Urothelium cell line (cell line): Measurements from ENCODE around the gene HOXD13.
A peak's percentile ranks its signal among the peaks of the same experiment; 100 is the strongest.

Experiments used
- DNase-seq: peaks from one replicate; pipeline ENCODE4 v3.0.0; 2011; ENCODE audit warnings: low spot score, mixed read lengths
- FAIRE-seq: peaks from 2 replicates; lab custom pipeline; 2011; peaks lifted over from hg19 to GRCh38; lab: Jason Lieb, UNC

The HOXD13 gene

DNA sequence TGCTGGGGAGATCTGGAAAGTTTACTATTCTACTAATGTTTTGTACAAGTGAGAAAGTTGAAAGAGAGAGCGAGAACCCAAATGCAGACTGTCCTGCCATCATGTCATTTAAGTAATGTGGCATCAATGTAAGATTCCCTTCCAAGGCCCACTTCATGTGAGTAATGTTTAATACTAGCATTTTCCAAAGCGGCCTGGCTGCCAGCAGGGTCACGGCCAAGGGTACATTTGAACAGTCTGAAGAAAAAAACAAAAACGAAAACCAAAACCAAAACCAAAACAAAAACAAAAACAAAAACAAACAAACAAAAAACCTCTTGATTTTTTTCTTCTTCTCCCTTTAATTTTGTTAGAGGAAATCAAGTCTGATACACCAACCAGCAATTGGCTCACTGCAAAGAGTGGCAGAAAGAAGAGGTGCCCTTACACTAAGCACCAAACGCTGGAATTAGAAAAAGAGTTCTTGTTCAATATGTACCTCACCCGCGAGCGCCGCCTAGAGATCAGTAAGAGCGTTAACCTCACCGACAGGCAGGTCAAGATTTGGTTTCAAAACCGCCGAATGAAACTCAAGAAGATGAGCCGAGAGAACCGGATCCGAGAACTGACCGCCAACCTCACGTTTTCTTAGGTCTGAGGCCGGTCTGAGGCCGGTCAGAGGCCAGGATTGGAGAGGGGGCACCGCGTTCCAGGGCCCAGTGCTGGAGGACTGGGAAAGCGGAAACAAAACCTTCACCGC is 26.2 kb downstream of the HOXD13 start:
- DNase-seq = peak; percentile 65

DNA sequence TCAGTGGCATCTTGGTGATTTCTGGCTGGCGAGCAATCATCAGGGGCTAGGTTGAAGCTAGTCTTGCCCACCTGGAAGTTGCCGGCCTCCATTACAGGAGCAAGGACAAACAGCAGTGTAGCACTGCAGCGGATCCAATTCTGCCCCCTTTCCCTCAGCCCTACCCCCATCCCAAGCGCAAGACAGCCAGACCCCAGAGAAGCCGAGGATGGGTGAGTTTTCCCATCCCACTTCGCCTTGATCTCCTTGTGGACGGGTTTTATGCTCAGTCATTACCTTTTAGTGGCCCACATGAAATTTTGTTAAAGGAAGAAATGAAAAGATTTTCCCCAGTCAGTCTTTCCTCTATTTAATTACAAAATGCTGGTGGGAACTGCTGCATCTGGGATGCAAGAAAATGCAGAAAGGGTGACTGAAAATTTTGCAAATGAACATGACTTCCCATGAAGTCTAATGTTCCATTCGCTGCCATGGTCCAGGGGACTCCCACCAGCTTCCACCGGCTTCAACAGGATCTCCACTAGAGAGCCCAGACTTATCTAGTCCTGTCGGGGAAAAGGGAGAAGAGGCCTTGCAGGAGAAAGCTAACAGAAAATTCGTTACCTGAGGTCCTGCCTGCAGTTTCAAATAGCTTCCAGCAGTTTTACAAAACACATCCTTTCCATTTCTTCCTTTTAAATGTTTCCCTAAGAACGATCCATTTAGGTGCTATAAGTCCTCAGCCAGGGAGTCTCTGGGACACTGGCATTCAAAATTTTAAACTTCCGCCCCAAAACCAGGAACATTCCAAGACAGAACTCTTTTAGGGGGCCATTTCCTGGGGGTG is 28.1 kb downstream of the HOXD13 start:
- no peak for FAIRE-seq
- DNase-seq = no peak

More for the DNA sequence above, 26.2 kb downstream of the HOXD13 start:
- no peak for FAIRE-seq

DNA sequence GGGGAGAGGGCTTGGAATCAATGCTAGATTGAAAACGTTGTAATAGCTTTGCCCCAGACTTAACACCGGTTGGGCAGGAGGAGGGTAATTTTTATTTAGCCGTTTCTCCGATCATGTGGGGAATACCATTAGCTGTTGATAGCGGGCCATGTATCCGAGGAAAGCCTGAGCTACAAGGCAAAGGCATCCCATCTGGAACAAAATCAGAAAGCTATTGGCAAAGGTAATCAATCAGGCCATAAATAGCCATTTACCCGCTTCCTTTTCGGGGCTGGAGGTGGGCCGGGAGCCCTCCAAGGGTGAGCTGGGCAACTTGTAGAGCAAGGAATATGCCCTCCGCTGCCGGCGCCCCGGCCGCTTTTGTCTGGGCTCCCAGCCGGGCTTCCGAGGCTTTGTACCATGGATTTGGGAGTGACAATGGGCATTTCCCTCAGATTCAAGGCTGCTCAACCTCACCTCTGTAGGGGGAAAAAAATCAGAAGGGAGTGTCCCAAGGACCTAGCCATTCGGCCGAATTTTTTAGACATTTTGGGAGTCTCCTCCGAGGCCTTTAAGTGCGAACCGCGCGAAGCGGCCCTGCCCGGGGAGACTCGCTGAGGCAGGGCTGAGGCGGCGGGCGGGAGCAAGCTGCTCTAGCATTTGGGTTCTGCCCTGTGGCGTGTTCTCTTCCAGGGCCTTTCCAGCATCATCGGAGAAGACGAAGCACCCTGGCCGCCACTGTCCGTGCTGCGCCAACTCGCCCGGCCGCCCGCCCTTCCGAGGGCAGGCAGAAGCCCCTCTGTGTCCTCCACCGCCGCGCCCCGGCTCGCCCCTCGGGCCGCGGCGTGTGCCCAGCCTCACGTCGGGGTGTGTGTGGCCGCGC is 28.9 kb downstream of the HOXD13 start:
- DNase-seq = no peak
- FAIRE-seq = no peak

DNA sequence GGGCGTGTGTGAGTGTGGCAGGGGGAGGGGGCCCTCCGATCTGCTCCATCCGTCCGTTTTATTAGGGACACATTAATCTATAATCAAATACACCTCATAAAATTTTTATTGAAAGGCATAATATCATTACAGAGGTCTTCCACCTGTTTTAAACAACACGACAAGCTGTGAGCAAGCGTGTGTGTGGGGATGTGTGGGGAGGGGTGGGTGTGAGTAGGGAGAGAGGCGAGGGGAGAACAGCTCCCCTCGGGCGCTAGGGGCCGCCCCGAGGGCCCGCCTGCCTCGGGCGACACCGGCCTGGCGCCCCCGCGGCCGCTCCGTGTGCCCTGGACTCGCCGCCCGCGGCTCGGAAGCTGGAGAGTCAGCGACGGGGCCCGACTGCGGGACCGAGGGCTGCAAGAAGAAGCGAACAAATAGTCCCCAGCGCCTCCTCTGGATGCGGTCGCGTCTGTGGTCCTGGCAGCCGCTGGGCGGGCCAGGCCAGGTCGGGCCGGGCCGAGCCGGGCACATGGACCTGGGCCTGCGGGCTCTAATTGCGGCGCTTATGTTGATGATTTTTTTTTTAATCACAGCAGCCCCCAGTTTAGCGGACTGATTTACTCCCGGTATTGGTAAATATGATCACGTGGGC is 29.6 kb downstream of the HOXD13 start:
- no peak for FAIRE-seq
- DNase-seq = peak; percentile 48

DNA sequence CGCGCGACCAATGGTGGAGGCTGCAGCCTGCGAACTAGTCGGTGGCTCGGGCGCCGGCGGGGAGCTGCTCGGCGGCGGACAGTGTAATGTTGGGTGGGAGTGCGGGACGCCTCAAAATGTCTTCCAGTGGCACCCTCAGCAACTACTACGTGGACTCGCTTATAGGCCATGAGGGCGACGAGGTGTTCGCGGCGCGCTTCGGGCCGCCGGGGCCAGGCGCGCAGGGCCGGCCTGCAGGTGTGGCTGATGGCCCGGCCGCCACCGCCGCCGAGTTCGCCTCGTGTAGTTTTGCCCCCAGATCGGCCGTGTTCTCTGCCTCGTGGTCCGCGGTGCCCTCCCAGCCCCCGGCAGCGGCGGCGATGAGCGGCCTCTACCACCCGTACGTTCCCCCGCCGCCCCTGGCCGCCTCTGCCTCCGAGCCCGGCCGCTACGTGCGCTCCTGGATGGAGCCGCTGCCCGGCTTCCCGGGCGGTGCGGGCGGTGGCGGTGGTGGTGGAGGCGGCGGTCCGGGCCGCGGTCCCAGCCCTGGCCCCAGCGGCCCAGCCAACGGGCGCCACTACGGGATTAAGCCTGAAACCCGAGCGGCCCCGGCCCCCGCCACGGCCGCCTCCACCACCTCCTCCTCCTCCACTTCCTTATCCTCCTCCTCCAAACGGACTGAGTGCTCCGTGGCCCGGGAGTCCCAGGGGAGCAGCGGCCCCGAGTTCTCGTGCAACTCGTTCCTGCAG is 30.3 kb downstream of the HOXD13 start, which contains the start of gene HOXD9:
HOXD9 (plus strand) TSS at position 37 of the 728 bp plus-strand sequence; CDS start at position 87, 50 bp downstream.
- FAIRE-seq (no peak), DNase-seq (peak; percentile 68)

DNA sequence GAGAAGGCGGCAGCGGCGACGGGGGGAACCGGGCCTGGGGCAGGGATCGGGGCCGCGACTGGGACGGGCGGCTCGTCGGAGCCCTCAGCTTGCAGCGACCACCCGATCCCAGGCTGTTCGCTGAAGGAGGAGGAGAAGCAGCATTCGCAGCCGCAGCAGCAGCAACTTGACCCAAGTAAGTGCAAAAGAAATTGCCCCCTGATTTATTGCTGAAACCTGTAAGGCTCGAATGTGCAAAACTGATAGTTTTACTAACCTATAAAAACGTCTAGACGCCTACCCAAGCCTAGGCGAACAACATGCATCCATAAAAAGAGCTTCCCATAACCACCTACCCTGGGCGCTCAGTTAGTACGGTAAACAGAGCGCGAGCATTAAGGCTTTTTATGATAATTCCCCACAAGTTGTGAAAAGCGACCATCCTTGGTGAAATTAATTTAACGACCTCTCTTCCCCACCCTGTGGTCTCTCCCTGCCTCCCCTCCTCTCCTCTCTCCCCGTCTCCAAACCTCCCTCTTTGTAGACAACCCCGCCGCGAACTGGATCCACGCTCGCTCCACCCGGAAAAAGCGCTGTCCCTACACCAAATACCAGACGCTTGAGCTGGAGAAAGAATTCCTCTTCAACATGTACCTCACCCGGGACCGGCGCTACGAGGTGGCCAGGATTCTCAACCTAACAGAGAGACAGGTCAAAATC is 31.0 kb downstream of the HOXD13 start:
- no peak for DNase-seq
- FAIRE-seq = no peak

DNA sequence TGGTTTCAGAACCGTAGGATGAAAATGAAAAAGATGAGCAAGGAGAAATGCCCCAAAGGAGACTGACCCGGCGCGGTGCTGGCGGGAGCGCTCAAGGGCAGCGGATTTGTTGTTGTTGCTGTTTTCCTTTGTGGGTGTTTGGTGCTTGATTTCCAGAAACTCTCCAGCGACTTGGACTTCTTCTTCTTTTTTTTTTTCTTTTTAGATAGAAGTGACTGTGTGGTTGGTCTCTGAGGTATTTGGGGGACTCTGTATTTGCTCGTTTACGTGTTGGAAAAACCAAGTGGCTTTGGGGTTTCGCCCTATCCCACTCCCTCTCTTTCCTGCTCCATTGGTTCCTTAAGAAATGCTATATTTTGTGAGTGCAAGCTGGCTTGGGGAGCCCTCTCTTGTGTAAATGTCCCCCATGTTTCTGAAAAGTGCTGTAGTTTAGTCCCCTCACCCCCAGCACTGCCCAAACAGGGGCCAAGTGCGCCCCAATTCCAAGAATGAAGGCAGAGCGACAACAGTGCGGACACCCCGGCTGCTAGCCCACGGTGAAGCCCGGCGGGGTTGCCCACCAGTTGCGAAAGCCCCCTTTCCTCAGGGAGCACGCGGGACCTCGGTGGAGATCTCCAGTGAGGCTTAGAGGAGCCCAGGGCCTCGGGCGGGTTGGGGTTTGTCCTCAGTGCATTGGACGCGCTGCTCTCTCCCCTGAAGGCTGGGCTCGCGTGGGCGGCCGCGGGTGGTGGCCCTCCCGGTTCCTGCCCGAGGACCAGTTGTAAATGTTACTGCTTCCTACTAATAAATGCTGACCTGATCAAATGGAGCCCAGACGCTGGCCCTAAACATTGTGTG is 31.8 kb downstream of the HOXD13 start:
- DNase-seq = no peak
- no peak for FAIRE-seq

DNA sequence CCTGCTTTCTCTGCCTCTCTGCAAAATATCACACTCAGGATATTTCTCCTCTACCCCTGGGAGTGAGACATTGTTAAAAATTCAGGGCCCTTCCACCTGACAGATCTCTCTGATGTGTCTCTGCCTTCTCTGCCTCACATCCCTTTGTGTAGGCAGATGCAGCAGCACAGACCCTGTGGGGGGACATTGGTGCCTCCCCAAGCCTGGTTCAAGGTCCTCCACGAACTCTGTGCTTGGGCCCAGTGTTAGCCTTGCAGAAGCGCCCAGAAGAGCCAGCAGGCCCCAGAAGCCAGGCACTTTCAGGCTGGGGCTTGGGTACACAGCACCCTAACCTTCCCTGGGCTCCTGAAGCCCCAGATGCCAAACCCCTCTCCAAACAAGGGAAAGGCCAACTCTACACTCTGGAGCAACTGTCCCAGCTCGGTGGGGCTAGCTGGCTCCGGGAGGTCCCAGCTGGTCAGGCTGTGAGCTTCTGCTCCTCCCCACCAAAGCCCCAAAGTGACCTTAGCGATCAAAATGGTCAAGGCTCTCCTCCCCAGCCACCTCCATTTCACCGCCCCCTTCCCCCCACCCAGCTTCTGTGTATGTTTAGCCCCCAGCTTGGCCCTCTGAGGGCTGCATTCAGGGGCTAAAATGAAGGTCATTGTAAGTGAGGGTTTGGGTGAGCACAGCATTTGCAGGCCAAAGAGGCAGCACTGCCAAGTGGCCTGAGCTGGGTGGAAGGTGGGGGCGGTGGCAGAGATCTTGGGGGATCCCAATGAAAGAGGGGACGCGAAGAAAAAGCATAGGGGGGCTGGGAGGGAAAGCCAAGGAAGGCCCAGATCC is 32.6 kb downstream of the HOXD13 start:
- DNase-seq (no peak), FAIRE-seq (no peak)

DNA sequence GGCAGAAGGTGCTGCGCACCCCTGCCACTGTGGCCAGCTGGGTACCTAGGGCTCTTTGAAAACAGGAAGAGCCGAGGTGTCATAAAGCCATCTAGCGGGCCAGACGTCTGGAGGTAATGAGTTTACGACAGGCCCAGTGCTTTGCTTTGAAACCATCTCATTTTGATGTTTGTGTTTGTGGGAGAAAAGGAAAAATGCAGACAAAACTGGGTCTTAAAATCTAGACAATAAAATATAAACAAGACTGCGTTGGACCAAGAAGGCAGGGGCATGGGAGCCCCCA is 33.2 kb downstream of the HOXD13 start:
- no peak for FAIRE-seq
- DNase-seq = no peak

DNA sequence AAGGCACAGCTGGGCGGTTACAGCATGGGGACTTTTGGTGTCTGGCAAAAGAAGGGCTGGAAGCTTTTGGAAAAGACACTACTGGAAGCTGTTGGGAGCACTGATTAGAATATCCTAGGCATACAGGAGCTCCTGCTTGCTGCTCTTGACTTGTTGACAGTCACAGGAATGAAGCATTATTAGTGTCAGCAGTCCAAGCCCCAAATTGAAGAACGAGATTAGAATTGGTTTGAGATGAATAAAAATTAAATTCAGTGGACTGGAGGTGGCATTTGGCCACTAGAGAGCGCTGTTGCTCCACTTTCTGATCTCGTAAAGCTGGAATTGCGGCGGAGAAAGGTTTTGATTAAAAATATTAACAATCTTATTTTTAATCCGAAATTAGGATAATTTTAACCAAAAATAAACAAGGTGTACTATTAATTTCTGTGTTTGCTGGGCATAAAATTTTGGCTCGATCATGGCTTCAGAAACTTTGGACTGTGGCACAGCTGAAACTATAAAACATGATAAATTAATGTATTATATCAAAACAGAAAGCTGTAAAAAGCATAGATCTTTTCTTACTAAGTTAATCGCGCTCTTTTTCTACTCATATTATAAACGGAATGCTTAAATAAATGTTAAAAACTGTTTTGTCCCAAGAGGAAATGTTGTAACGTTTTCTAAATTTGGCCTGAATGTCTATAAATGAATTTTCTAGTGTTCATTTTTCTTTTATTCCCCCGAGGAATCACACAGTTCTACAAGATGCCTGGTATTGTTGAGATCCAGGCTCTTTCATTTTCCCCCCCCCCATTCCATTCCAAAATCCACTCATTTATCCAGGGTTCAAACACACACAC is 34.6 kb downstream of the HOXD13 start:
- peak; percentile 30 for DNase-seq

DNA sequence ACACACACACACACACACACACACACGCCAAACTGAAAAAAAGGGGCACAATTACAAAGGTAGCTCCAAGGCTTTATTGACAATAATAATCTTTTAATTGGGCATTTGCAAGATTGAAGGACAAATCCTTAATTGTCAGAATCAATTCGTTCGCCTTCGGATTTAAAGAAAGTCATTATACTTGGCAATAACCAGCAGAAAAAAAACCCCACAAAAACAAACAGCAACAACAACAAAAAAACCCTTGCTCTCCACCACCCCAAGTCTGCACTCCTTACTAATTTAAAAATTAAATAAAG is 35.2 kb downstream of the HOXD13 start:
- DNase-seq (no peak), FAIRE-seq (no peak)

More for the DNA sequence above, 34.6 kb downstream of the HOXD13 start:
- FAIRE-seq = no peak

DNA sequence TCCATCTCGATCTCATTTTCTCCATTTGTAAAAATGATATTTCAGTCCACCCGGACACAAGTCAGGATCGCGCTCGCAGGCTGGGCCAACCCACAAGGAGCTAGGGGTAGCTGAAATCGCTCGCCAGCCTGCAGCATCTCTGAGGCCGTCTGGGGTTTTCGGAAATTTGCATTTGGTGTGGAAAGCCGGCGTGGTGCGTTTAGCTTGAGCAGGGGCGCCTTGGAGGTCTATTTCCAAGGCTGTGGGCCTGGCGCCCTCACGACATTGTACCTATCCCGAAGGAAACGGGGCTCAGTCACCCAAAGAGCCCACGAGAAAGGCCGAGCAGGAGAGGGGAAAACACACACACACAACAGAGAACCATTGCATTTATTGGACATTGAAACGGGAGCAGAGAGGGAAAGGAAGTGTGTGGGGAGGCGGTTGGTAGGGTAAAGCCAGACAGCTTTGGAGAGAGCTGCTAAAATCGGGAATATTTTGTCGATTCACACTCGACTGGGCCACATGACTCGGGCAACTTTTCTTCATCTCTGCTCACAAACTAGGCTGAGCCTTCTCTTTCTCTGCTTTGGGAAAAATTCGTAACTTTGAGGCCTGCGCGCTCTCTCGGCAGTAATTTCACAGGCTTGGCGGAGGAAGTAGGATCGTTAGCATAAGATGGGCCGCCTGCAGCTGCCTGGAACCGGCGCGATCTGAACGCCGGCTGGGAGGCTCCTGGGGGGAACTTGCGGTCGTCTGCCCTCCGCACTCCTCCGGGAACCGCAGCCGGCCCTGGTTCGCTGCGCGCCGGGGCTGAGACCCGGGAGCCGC is 35.9 kb downstream of the HOXD13 start:
- no peak for FAIRE-seq
- DNase-seq = no peak

DNA sequence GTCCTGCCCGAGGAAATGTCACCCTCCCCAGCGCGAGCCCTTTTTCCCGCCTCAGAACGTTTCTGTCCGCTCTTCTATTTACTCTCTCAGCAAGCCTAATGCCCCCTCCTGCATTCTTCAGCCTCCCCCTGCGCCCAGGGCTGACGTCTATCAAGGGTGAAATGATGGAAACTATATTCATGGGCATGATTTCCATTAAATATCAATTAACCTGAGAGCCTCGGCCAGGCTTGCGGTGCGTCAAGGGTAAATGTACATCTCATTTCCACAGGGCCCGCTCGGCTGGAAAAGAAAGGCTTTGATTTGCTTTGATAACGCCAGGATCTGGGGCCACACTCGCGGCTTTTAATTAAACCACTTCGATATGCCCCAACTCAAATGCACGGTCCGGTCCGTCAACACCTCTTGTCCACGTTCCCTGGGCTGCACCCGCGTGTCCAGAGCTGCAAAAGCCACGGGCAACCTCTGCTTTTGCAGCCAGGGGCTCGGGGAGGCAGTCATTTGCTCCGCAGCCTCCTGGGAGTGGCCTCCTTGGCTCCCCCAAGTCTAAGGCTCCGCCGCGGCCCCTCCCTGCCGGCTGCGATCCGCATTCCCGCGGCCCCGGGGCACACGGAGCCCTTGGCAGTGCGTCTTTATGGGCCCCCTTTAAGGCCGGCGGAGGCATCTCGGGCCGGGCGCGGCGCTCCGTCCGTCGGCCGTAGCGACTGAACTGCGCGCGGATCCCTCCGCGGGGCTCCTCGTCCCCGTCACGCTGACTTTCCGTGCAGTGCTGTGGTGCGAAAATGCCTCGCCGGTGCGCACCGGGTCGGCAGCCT is 36.7 kb downstream of the HOXD13 start, which contains the start of gene HOXD8:
HOXD8 (plus strand) TSS at position 724 of the 815 bp plus-strand sequence. CDS start 662 bp downstream, outside the sequence.
- DNase-seq = peak; percentile 72
- no peak for FAIRE-seq

DNA sequence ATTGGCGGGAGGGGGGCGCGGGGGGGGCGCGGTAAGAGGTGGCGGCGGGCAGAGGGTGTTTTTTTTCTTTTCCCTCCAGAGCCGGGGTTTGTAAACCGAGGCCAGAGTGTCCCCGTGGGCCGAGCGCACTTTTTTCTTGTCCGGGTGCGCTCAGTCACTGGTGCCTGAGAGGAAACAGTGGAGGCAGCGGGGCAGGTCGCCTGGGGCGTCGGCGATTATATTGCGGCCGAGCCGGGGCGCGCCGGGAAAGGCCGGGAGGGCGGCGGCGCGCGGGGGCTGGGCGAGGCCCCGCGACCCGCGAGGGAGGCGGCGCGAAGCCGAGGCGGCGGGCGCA is 37.3 kb downstream of the HOXD13 start:
- DNase-seq (no peak), FAIRE-seq (no peak)

DNA sequence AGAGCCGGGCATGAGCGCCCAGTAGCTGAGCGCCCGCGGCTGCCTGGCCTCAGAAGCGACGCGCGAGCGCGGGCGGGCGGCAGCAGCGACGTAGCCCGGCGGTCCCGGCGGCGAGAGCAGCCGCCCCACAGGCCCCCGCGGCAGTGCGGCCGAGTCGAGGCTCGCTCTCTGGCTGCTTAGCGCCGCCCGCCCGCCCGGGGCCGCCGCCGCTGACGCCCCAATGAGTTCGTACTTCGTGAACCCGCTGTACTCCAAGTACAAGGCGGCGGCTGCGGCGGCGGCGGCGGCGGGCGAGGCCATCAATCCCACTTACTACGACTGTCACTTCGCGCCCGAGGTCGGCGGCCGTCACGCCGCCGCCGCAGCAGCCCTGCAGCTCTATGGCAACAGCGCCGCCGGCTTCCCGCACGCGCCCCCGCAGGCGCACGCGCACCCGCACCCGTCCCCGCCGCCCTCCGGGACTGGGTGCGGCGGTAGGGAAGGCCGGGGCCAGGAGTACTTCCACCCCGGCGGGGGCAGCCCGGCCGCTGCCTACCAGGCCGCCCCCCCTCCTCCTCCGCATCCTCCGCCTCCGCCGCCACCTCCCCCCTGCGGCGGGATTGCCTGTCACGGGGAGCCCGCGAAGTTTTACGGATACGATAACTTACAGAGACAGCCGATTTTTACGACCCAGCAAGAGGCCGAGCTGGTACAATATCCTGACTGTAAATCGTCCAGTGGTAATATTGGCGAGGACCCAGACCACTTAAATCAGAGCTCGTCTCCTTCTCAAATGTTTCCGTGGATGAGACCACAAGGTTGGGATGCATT is 37.8 kb downstream of the HOXD13 start:
- DNase-seq (peak; percentile 61), FAIRE-seq (no peak)
